H9 (cell line): Measurements from ENCODE around the gene PLCB1. TPM values are rescaled to one million over a fixed set of nuclear protein-coding genes. Genes with fewer than 3 reads are reported as not detected.

ENCODE experiments used
- DNase-seq: peaks from one replicate; pipeline ENCODE4 v3.0.0-alpha.2; 2017
- H2AFZ ChIP-seq: one replicate; pipeline ENCODE4 v1.6.1; 2013; ENCODE audit warnings: mild to moderate bottlenecking, low read length, control low read depth, moderate library complexity
- H2AK5ac ChIP-seq: 2 replicates; pipeline ENCODE4 v1.6.1; 2013; ENCODE audit warnings: low read length, control low read depth, mixed read lengths; ENCODE audit not compliant: insufficient read length
- H2BK120ac ChIP-seq: one replicate; pipeline ENCODE4 v1.6.1; 2013; ENCODE audit warnings: low read depth, mild to moderate bottlenecking, low read length, control low read depth, inconsistent platforms; ENCODE audit not compliant: poor library complexity, severe bottlenecking
- H2BK12ac ChIP-seq: 2 replicates; pipeline ENCODE4 v1.6.1; 2013; ENCODE audit warnings: low read length, control low read depth, mixed read lengths, low read depth; ENCODE audit not compliant: insufficient read length
- H2BK15ac ChIP-seq: 2 replicates; pipeline ENCODE4 v1.6.1; 2013; ENCODE audit warnings: low read depth, low read length, control low read depth
- H2BK20ac ChIP-seq: one replicate; pipeline ENCODE4 v1.6.1; 2013; ENCODE audit warnings: low read depth, mild to moderate bottlenecking, low read length, control low read depth, inconsistent platforms; ENCODE audit not compliant: poor library complexity, severe bottlenecking
- H2BK5ac ChIP-seq: 2 replicates; pipeline ENCODE4 v1.6.1; 2013; ENCODE audit warnings: low read length, control low read depth, mixed read lengths; ENCODE audit not compliant: insufficient read length
- H3K14ac ChIP-seq: 2 replicates; pipeline ENCODE4 v1.6.1; 2013; ENCODE audit warnings: low read length, control low read depth; ENCODE audit not compliant: insufficient read depth
- H3K18ac ChIP-seq: 2 replicates; pipeline ENCODE4 v1.6.1; 2013; ENCODE audit warnings: low read depth, mild to moderate bottlenecking, mixed read lengths, low read length, control low read depth; ENCODE audit not compliant: insufficient read length
- H3K23ac ChIP-seq: 2 replicates; pipeline ENCODE4 v1.6.1; 2013; ENCODE audit warnings: low read length, control low read depth, mixed read lengths, low read depth; ENCODE audit not compliant: insufficient read length
- H3K23me2 ChIP-seq: 2 replicates; pipeline ENCODE4 v1.6.1; 2013; ENCODE audit warnings: low read depth, mild to moderate bottlenecking, mixed read lengths, low read length, control low read depth; ENCODE audit not compliant: insufficient read length, poor library complexity, severe bottlenecking
- H3K27ac ChIP-seq: 2 replicates; pipeline ENCODE4 v1.5.1; 2013; ENCODE audit warnings: low read length, control low read depth, mixed read lengths, low read depth; ENCODE audit not compliant: insufficient read length
- H3K27me3 ChIP-seq: 2 replicates; pipeline ENCODE4 v1.6.1; 2013; ENCODE audit warnings: low read length, control low read depth, inconsistent platforms; ENCODE audit not compliant: insufficient read depth
- H3K4ac ChIP-seq: 2 replicates; pipeline ENCODE4 v1.6.1; 2013; ENCODE audit warnings: low read depth, mild to moderate bottlenecking, control low read depth, inconsistent platforms, low read length, moderate library complexity
- H3K4me1 ChIP-seq: 2 replicates; pipeline ENCODE4 v1.6.1; 2013; ENCODE audit warnings: low read length, control low read depth, inconsistent platforms; ENCODE audit not compliant: insufficient read depth
- H3K4me2 ChIP-seq: 2 replicates; pipeline ENCODE4 v1.6.1; 2013; ENCODE audit warnings: low read length, control low read depth, mixed read lengths; ENCODE audit not compliant: insufficient read length, insufficient read depth
- H3K56ac ChIP-seq: 2 replicates; pipeline ENCODE4 v1.6.1; 2013; ENCODE audit warnings: low read depth, mild to moderate bottlenecking, mixed read lengths, low read length, control low read depth; ENCODE audit not compliant: insufficient read length
- H3K79me1 ChIP-seq: 2 replicates; pipeline ENCODE4 v1.6.1; 2013; ENCODE audit warnings: low read depth, mild to moderate bottlenecking, moderate library complexity, low read length, control low read depth, inconsistent platforms; ENCODE audit not compliant: insufficient read depth, poor library complexity, severe bottlenecking
- H3K79me2 ChIP-seq: 2 replicates; pipeline ENCODE4 v1.6.1; 2013; ENCODE audit warnings: low read length, control low read depth, inconsistent platforms; ENCODE audit not compliant: insufficient read depth
- H3K9ac ChIP-seq: 2 replicates; pipeline ENCODE4 v1.6.1; 2013; ENCODE audit warnings: low read length, control low read depth, mixed read lengths; ENCODE audit not compliant: insufficient read length; ENCODE audit errors: extremely low read depth
- H3K9me3 ChIP-seq: one replicate; pipeline ENCODE4 v1.6.1; 2013; ENCODE audit warnings: low read depth, low read length, inconsistent platforms; ENCODE audit not compliant: control insufficient read depth
- H3T11ph ChIP-seq: one replicate; pipeline ENCODE4 v1.6.1; 2013; ENCODE audit warnings: mild to moderate bottlenecking, low read length, control low read depth, inconsistent platforms
- H4K20me1 ChIP-seq: one replicate; pipeline ENCODE4 v1.6.1; 2013; ENCODE audit not compliant: control insufficient read depth, insufficient read length, insufficient read depth
- H4K5ac ChIP-seq: 2 replicates; pipeline ENCODE4 v1.6.1; 2013; ENCODE audit warnings: low read depth, mild to moderate bottlenecking, mixed read lengths, low read length, control low read depth; ENCODE audit not compliant: insufficient read length
- H4K8ac ChIP-seq: replicated peaks from 2 replicates; pipeline ENCODE4 v1.6.1; 2013; ENCODE audit warnings: low read length, control low read depth, mixed read lengths, low read depth; ENCODE audit not compliant: insufficient read length
- H4K91ac ChIP-seq: 2 replicates; pipeline ENCODE4 v1.6.1; 2013; ENCODE audit warnings: low read depth, mild to moderate bottlenecking, moderate library complexity, mixed read lengths, low read length, control low read depth; ENCODE audit not compliant: insufficient read length
- H3K27ac Mint-ChIP-seq, 3 experiments: 2 replicates in 2 of 3; 3 replicates in 1 of 3; pipeline ENCODE4 v1.8.0; 2020 to 2021; ENCODE audit warnings: mixed read lengths in 3 of 3, mild to moderate bottlenecking in 1 of 3, moderate library complexity in 1 of 3
- H3K27me3 Mint-ChIP-seq: 2 replicates; pipeline ENCODE4 v1.8.0; 2021; ENCODE audit warnings: low read depth, mild to moderate bottlenecking, moderate library complexity, mixed read lengths
- H3K36me3 Mint-ChIP-seq, 3 experiments: 2 replicates in 2 of 3; 3 replicates in 1 of 3; pipeline ENCODE4 v1.8.0; 2020 to 2021; ENCODE audit warnings: low read depth in 3 of 3, mixed read lengths in 3 of 3; ENCODE audit not compliant: insufficient read depth in 1 of 3
- H3K4me1 Mint-ChIP-seq, 2 experiments: 2 replicates each; pipeline ENCODE4 v1.8.0; 2020; ENCODE audit warnings: mixed read lengths in 2 of 2
- H3K4me3 Mint-ChIP-seq, 2 experiments: 2 replicates in 1 of 2; 3 replicates in 1 of 2; pipeline ENCODE4 v1.8.0; 2020 to 2021; ENCODE audit warnings: mild to moderate bottlenecking in 2 of 2, mixed read lengths in 2 of 2, moderate library complexity in 1 of 2
- H3K9me3 Mint-ChIP-seq, 2 experiments: 2 replicates in 1 of 2; 3 replicates in 1 of 2; pipeline ENCODE4 v1.8.0; 2020; ENCODE audit warnings: mild to moderate bottlenecking in 2 of 2, mixed read lengths in 2 of 2, moderate library complexity in 1 of 2
- CTCF ChIP-seq: fragments of 200-600 bp; sonication (generic); conservative IDR thresholded peaks from 3 replicates; pipeline ENCODE4 v1.8.0; 2021; ENCODE audit warnings: antibody characterized with exemption, mild to moderate bottlenecking
- WGBS: extraction: QIAGEN DNeasy Blood & Tissue Kit; methylation state at CpG from one replicate; pipeline ENCODE4 v1.1.7; 2013; ENCODE audit warnings: missing lambda C conversion rate, low lambda C conversion rate, mixed read lengths; ENCODE audit not compliant: insufficient read length; ENCODE audit errors: extremely low coverage; 5-methylcytosine and 5-hydroxymethylcytosine counted together
- total RNA-seq: library from RNA; stranded (reverse); gene quantifications from 2 replicates; pipeline ENCODE4 v1.2.1, GENCODE V29; 2021

The PLCB1 gene
- total RNA-seq, 1 experiment from 2014 or later, result 11.5 TPM

GRCh38 chr20:8673116-8673515 lies 541.0 kb downstream of the PLCB1 start:
- no peak overlapping the region for H3K23ac ChIP-seq
- no peak overlapping the region for H2BK20ac ChIP-seq
- no peak overlapping the region for H3K27ac ChIP-seq
- no peak overlapping the region for H3K14ac ChIP-seq
- H2BK120ac ChIP-seq, result no peak overlapping the region
- no peak overlapping the region for H2BK12ac ChIP-seq
- H3K4ac ChIP-seq, result no peak overlapping the region
- H3K4me2 ChIP-seq, result no peak overlapping the region
- no peak overlapping the region for H3K9ac ChIP-seq
- TF ChIP-seq CTCF, result no peak
- DNase-seq, result no peak
- H2AFZ ChIP-seq, result no peak overlapping the region
- H4K5ac ChIP-seq, result no peak overlapping the region
- H3T11ph ChIP-seq, result no peak overlapping the region
- H2AK5ac ChIP-seq, result no peak overlapping the region
- H3K23me2 ChIP-seq, result no peaks in the 10 kb centered on the region
- H3K79me1 ChIP-seq, result no peaks in the 10 kb centered on the region
- H3K9me3 Mint-ChIP-seq, result no peaks in the 10 kb centered on the region
- H3K9me3 ChIP-seq, result no peaks in the 10 kb centered on the region
- H2BK5ac ChIP-seq, result no peak overlapping the region
- no peaks in the 10 kb centered on the region for H3K27me3 ChIP-seq
- H4K20me1 ChIP-seq, result peaks cover 3% of the 10 kb centered on the region
- H4K8ac ChIP-seq, result no peak overlapping the region
- no peak overlapping the region for H2BK15ac ChIP-seq
- no CpG with 5 or more reads among the region's 2 CpGs for WGBS
- H4K91ac ChIP-seq, result no peak overlapping the region
- H3K18ac ChIP-seq, result no peak overlapping the region
- H3K4me1 Mint-ChIP-seq, result peaks cover 5 to 7% of the 10 kb centered on the region in 2 experiments
- H3K36me3 Mint-ChIP-seq, result no peaks in the 10 kb centered on the region; a peak in 1 of 7 replicates
- no peak overlapping the region for H3K27ac Mint-ChIP-seq
- H3K27me3 Mint-ChIP-seq, result no peaks in the 10 kb centered on the region
- no peak overlapping the region for H3K56ac ChIP-seq
- H3K79me2 ChIP-seq, result no peaks in the 10 kb centered on the region
- no peak overlapping the region for H3K4me3 Mint-ChIP-seq
- 0 out of 2 replicates have a peak, but pooled peaks cover 2% of the 10 kb centered on the region for H3K4me1 ChIP-seq
